ENCODE data around the gene PRICKLE1. TPM values are rescaled to one million over a fixed set of nuclear protein-coding genes. Genes with fewer than 3 reads are reported as not detected.

PRICKLE1 gene
- polyA plus RNA-seq, 1 donor (not counting 4 experiments of a cell fraction or from before 2014, with no cell fraction given), result 3.5 TPM

GRCh38 chr12:42576374-42576773 lies 13.2 kb downstream of the PRICKLE1 start:
- dilution Hi-C loops (cut with MboI; ENCODE audit: extremely low pct_ligation_motif_present, low sequenced_read_pairs), result no loop called here
- no peaks in the 10 kb centered on the region for H3K36me3 ChIP-seq (ENCODE audit: control insufficient read depth in 2 of 2, extremely low read depth in 1 of 2, insufficient read depth in 2 of 2, low read length in 2 of 2)
- TF ChIP-seq EZH2 (IDR thresholded peaks at IDR 0.05; ENCODE audit: low read length) (no peak), CTCF (optimal IDR thresholded peaks at IDR 0.05 in 1 of 3, IDR thresholded peaks at IDR 0.05 in 1 of 3, conservative IDR thresholded peaks at IDR 0.05 in 1 of 3; ENCODE audit: extremely low read depth in 1 of 3, insufficient read depth in 2 of 3, low read length in 3 of 3) (no peak)
- no peaks in the 10 kb centered on the region for H4K20me1 ChIP-seq (ENCODE audit: control insufficient read depth, extremely low read depth, insufficient read depth, low read length)
- no peak overlapping the region for H3K9ac ChIP-seq (ENCODE audit: control insufficient read depth, extremely low read depth, insufficient read depth, low read length)
- H3K9me1 ChIP-seq (ENCODE audit: control insufficient read depth, extremely low read depth, insufficient read depth, low read length), result peaks cover 2% of the 10 kb centered on the region
- DNase-seq (ENCODE audit: low read depth, low spot score) (no peak), FAIRE-seq (no peak)
- no peak overlapping the region for H2AFZ ChIP-seq (ENCODE audit: control insufficient read depth, low read length)
- no peaks in the 10 kb centered on the region for H3K9me3 ChIP-seq (ENCODE audit: control insufficient read depth, low read depth, low read length)
- peaks cover 5% of the 10 kb centered on the region for H3K79me2 ChIP-seq (ENCODE audit: control insufficient read depth, insufficient read depth, low read length)
- no peak overlapping the region for H3K27ac ChIP-seq (ENCODE audit: control insufficient read depth, insufficient read depth, low read length)
- H3K27me3 ChIP-seq (ENCODE audit: control insufficient read depth, extremely low read depth, insufficient read depth, low read length), result no peaks in the 10 kb centered on the region
- no peaks in the 10 kb centered on the region for H3K4me1 ChIP-seq (ENCODE audit: control insufficient read depth, extremely low read depth, insufficient read depth, low read length)
- H3K4me2 ChIP-seq (ENCODE audit: control insufficient read depth, extremely low read depth, insufficient read depth, low read depth, low read length), result no peak overlapping the region
- no peak overlapping the region for H3K4me3 ChIP-seq (ENCODE audit: control insufficient read depth in 2 of 3, extremely low read depth in 1 of 3, insufficient read depth in 2 of 3, low read depth in 1 of 3, low read length in 3 of 3)

GRCh38 chr12:42575717-42576116 lies 13.8 kb downstream of the PRICKLE1 start:
- H3K36me3 ChIP-seq (ENCODE audit: control insufficient read depth in 2 of 2, extremely low read depth in 1 of 2, insufficient read depth in 2 of 2, low read length in 2 of 2), result no peaks in the 10 kb centered on the region
- H3K9me3 ChIP-seq (ENCODE audit: control insufficient read depth, low read depth, low read length), result no peaks in the 10 kb centered on the region
- no peak overlapping the region for H3K9ac ChIP-seq (ENCODE audit: control insufficient read depth, extremely low read depth, insufficient read depth, low read length)
- no peaks in the 10 kb centered on the region for H3K27me3 ChIP-seq (ENCODE audit: control insufficient read depth, extremely low read depth, insufficient read depth, low read length)
- no peak for TF ChIP-seq CTCF (optimal IDR thresholded peaks at IDR 0.05 in 1 of 3, IDR thresholded peaks at IDR 0.05 in 1 of 3, conservative IDR thresholded peaks at IDR 0.05 in 1 of 3; ENCODE audit: extremely low read depth in 1 of 3, insufficient read depth in 2 of 3, low read length in 3 of 3)
- no peak for TF ChIP-seq EZH2 (IDR thresholded peaks at IDR 0.05; ENCODE audit: low read length)
- H3K9me1 ChIP-seq (ENCODE audit: control insufficient read depth, extremely low read depth, insufficient read depth, low read length), result peaks cover 2% of the 10 kb centered on the region
- no peak overlapping the region for H3K4me2 ChIP-seq (ENCODE audit: control insufficient read depth, extremely low read depth, insufficient read depth, low read depth, low read length)
- H3K4me3 ChIP-seq (ENCODE audit: control insufficient read depth in 2 of 3, extremely low read depth in 1 of 3, insufficient read depth in 2 of 3, low read depth in 1 of 3, low read length in 3 of 3), result no peak overlapping the region
- H4K20me1 ChIP-seq (ENCODE audit: control insufficient read depth, extremely low read depth, insufficient read depth, low read length), result no peaks in the 10 kb centered on the region
- no peak overlapping the region for H3K27ac ChIP-seq (ENCODE audit: control insufficient read depth, insufficient read depth, low read length)
- FAIRE-seq, result no peak
- no peaks in the 10 kb centered on the region for H3K4me1 ChIP-seq (ENCODE audit: control insufficient read depth, extremely low read depth, insufficient read depth, low read length)
- no peak for DNase-seq (ENCODE audit: low read depth, low spot score)
- dilution Hi-C loops (cut with MboI; ENCODE audit: extremely low pct_ligation_motif_present, low sequenced_read_pairs), result no loop called here
- no peak overlapping the region for H2AFZ ChIP-seq (ENCODE audit: control insufficient read depth, low read length)
- peaks cover 4% of the 10 kb centered on the region for H3K79me2 ChIP-seq (ENCODE audit: control insufficient read depth, insufficient read depth, low read length)
